ENCODE measurements around the gene NAA15.

NAA15 gene

GRCh38 chr4:139278912-139279759 is 22.2 kb upstream of the NAA15 start:
- peaks cover 35 to 41% of the 10 kb centered on the region in 2 donors for H3K27me3 Mint-ChIP-seq

GRCh38 chr4:139279760-139280620 is 21.3 kb upstream of the NAA15 start, which contains the start of gene MGARP:
MGARP (minus strand) TSS chr4:139280225; CDS start chr4:139280158, 67 bp downstream.
- ATAC-seq (replicated peaks) (peak; percentile 83), DNase-seq (peak in 1 of 3 experiments; percentile 5)
- peaks cover 7% of the 10 kb centered on the region for H3K36me3 Mint-ChIP-seq (ENCODE audit: insufficient read depth)
- H3K27me3 Mint-ChIP-seq: peaks cover 35 to 41% of the 10 kb centered on the region in 2 donors
- H3K27ac Mint-ChIP-seq: no peak within 1 kb of the TSS
- H3K4me3 Mint-ChIP-seq: peak within 1 kb of the TSS; percentile 82 to 86
- no peaks in the 10 kb centered on the region for H3K9me3 Mint-ChIP-seq
- peaks cover 12 to 16% of the 10 kb centered on the region in 2 donors for H3K4me1 Mint-ChIP-seq (ENCODE audit: low read depth in 2 of 2)

More at GRCh38 chr4:139278912-139279759, 22.2 kb upstream of the NAA15 start:
- ATAC-seq (replicated peaks): peak; percentile 50
- Mint-ChIP-seq H3K9me3 (no peaks in the 10 kb centered on the region), H3K4me1 (ENCODE audit: low read depth in 2 of 2) (peaks cover 12 to 16% of the 10 kb centered on the region in 2 donors), H3K4me3 (peak overlapping the region; percentile 82 to 86), H3K36me3 (ENCODE audit: insufficient read depth) (peaks cover 5% of the 10 kb centered on the region), H3K27ac (no peak overlapping the region)
- DNase-seq: no peak

- Mint-ChIP-seq H3K36me3 (ENCODE audit: insufficient read depth) (peaks cover 8% of the 10 kb centered on the region), H3K4me3 (no peak overlapping the region), H3K27ac (no peak overlapping the region), H3K9me3 (no peaks in the 10 kb centered on the region), H3K4me1 (ENCODE audit: low read depth in 2 of 2) (peaks cover 12 to 16% of the 10 kb centered on the region in 2 donors), H3K27me3 (peaks cover 29 to 31% of the 10 kb centered on the region in 2 donors)
- no peak for ATAC-seq (replicated peaks)
- DNase-seq: no peak
Observed at GRCh38 chr4:139282065-139282720, 19.1 kb upstream of the NAA15 start.

- Mint-ChIP-seq H3K27ac (no peak overlapping the region), H3K27me3 (peaks cover 29 to 31% of the 10 kb centered on the region in 2 donors), H3K36me3 (ENCODE audit: insufficient read depth) (peaks cover 11% of the 10 kb centered on the region), H3K9me3 (no peaks in the 10 kb centered on the region), H3K4me3 (no peak overlapping the region), H3K4me1 (ENCODE audit: low read depth in 2 of 2) (peaks cover 12 to 16% of the 10 kb centered on the region in 2 donors)
- ATAC-seq (replicated peaks) (no peak), DNase-seq (no peak)
Observed at GRCh38 chr4:139282721-139283075, 18.6 kb upstream of the NAA15 start.

- no peaks in the 10 kb centered on the region for H3K4me1 Mint-ChIP-seq (ENCODE audit: low read depth in 2 of 2)
- ATAC-seq (replicated peaks) (no peak), DNase-seq (no peak)
- H3K27me3 Mint-ChIP-seq: peaks cover under 1 to 1% of the 10 kb centered on the region in 2 donors
- peaks cover 39% of the 10 kb centered on the region for H3K36me3 Mint-ChIP-seq (ENCODE audit: insufficient read depth)
- no peak overlapping the region for H3K27ac Mint-ChIP-seq
- H3K4me3 Mint-ChIP-seq: no peak overlapping the region
- no peaks in the 10 kb centered on the region for H3K9me3 Mint-ChIP-seq
Observed at GRCh38 chr4:139286186-139286698, 15.1 kb upstream of the NAA15 start.

- no peaks in the 10 kb centered on the region for H3K27me3 Mint-ChIP-seq
- H3K36me3 Mint-ChIP-seq (ENCODE audit: insufficient read depth): peaks cover 44% of the 10 kb centered on the region
- H3K4me3 Mint-ChIP-seq: peak overlapping the region; percentile 91 to 97
- peak; percentile 96 to 99 (median 98) for DNase-seq
- peak; percentile 96 for ATAC-seq (replicated peaks)
- peaks cover 9 to 19% of the 10 kb centered on the region in 2 donors for H3K4me1 Mint-ChIP-seq (ENCODE audit: low read depth in 2 of 2)
- no peaks in the 10 kb centered on the region for H3K9me3 Mint-ChIP-seq
- peak overlapping the region; percentile 99 for H3K27ac Mint-ChIP-seq
Observed at GRCh38 chr4:139295206-139295941, 5.9 kb upstream of the NAA15 start.

- no peak for DNase-seq
- peaks cover 13 to 19% of the 10 kb centered on the region in 2 donors for H3K4me1 Mint-ChIP-seq (ENCODE audit: low read depth in 2 of 2)
- no peaks in the 10 kb centered on the region for H3K9me3 Mint-ChIP-seq
- H3K4me3 Mint-ChIP-seq: peak overlapping the region; percentile 91 to 97
- peaks cover 48% of the 10 kb centered on the region for H3K36me3 Mint-ChIP-seq (ENCODE audit: insufficient read depth)
- no peak for ATAC-seq (replicated peaks)
- no peaks in the 10 kb centered on the region for H3K27me3 Mint-ChIP-seq
- peak overlapping the region; percentile 99 for H3K27ac Mint-ChIP-seq
Observed at GRCh38 chr4:139295942-139296299, 5.4 kb upstream of the NAA15 start.

- Mint-ChIP-seq H3K4me1 (ENCODE audit: low read depth in 2 of 2) (peaks cover 21 to 22% of the 10 kb centered on the region in 2 donors), H3K9me3 (no peaks in the 10 kb centered on the region), H3K36me3 (ENCODE audit: insufficient read depth) (peaks cover 49% of the 10 kb centered on the region), H3K27me3 (no peaks in the 10 kb centered on the region), H3K4me3 (no peak overlapping the region), H3K27ac (no peak overlapping the region)
- no peak for DNase-seq
- ATAC-seq (replicated peaks): no peak
Observed at GRCh38 chr4:139297001-139297410, 4.3 kb upstream of the NAA15 start.

- Mint-ChIP-seq H3K27me3 (no peaks in the 10 kb centered on the region), H3K36me3 (ENCODE audit: insufficient read depth) (peaks cover 35% of the 10 kb centered on the region), H3K9me3 (no peaks in the 10 kb centered on the region), H3K4me3 (peak overlapping the region in 1 of 2 donors; percentile 96), H3K27ac (no peak overlapping the region), H3K4me1 (ENCODE audit: low read depth in 2 of 2) (peaks cover 30 to 38% of the 10 kb centered on the region in 2 donors)
- ATAC-seq (replicated peaks): no peak
- no peak for DNase-seq
Observed at GRCh38 chr4:139299536-139299935, 1.8 kb upstream of the NAA15 start.

- H3K4me3 Mint-ChIP-seq: peak overlapping the region; percentile 96
- no peaks in the 10 kb centered on the region for H3K27me3 Mint-ChIP-seq
- ATAC-seq (replicated peaks) (peak; percentile 6), DNase-seq (peak in 1 of 3 experiments; percentile 5)
- H3K27ac Mint-ChIP-seq: peak overlapping the region; percentile 96 to 97
- peaks cover 35 to 43% of the 10 kb centered on the region in 2 donors for H3K4me1 Mint-ChIP-seq (ENCODE audit: low read depth in 2 of 2)
- peaks cover 32% of the 10 kb centered on the region for H3K36me3 Mint-ChIP-seq (ENCODE audit: insufficient read depth)
- no peaks in the 10 kb centered on the region for H3K9me3 Mint-ChIP-seq
Observed at GRCh38 chr4:139300431-139301112, 733 bp upstream of the NAA15 start.

- Mint-ChIP-seq H3K27me3 (no peaks in the 10 kb centered on the region), H3K27ac (peak within 1 kb of the TSS; percentile 96 to 97), H3K9me3 (no peaks in the 10 kb centered on the region), H3K4me3 (peak within 1 kb of the TSS; percentile 96), H3K36me3 (ENCODE audit: insufficient read depth) (peaks cover 36% of the 10 kb centered on the region), H3K4me1 (ENCODE audit: low read depth in 2 of 2) (peaks cover 37 to 45% of the 10 kb centered on the region in 2 donors)
- peak; percentile 58 to 64 (median 60) for DNase-seq
- peak; percentile 54 for ATAC-seq (replicated peaks)
Observed at GRCh38 chr4:139301821-139302611, 711 bp downstream of the NAA15 start, which contains the start of gene NDUFC1. NDUFC1 (minus strand) TSS chr4:139302477; CDS start chr4:139295798, 6,679 bp downstream.

Data from effector memory CD8-positive, alpha-beta T cell (primary cell).